GM12873 (cell line): Measurements from ENCODE around the gene ATP11A.

Experiments
- CTCF ChIP-seq: IDR thresholded peaks from 2 replicates; pipeline ENCODE4 v1.5.1; 2012; ENCODE audit warnings: low read depth, mild to moderate bottlenecking, moderate library complexity, low read length, control low read depth; ENCODE audit not compliant: insufficient read depth; ENCODE audit errors: missing control alignments

The ATP11A gene

GRCh38 chr13:112844879-112845278 lies 155.0 kb downstream of the ATP11A start:
- no peak for TF ChIP-seq CTCF

GRCh38 chr13:112845511-112846144 lies 155.8 kb downstream of the ATP11A start:
- no peak for TF ChIP-seq CTCF

- no peak for TF ChIP-seq CTCF
These were observed 156.7 kb downstream of the ATP11A start for GRCh38 chr13:112846411-112847115.

- no peak for TF ChIP-seq CTCF
These were observed 159.7 kb downstream of the ATP11A start for GRCh38 chr13:112849500-112849899.

GRCh38 chr13:112850273-112850672 lies 160.4 kb downstream of the ATP11A start:
- TF ChIP-seq CTCF: no peak

- TF ChIP-seq CTCF: no peak
These were observed 161.5 kb downstream of the ATP11A start for GRCh38 chr13:112851107-112852038.

- no peak for TF ChIP-seq CTCF
These were observed 162.6 kb downstream of the ATP11A start for GRCh38 chr13:112852392-112852791.
